GM23248 (cell line): ENCODE results near the gene PUM1. TPM values are rescaled to one million over a fixed set of nuclear protein-coding genes. Genes with fewer than 3 reads are reported as not detected.

Experiments used
- DNase-seq: peaks from one replicate; pipeline ENCODE4 v3.0.0-alpha.2; 2015
- H2AFZ ChIP-seq: fragments of 200-600 bp; sonication (generic); 2 replicates; pipeline ENCODE4 v1.6.1; 2016; ENCODE audit warnings: antibody characterized with exemption
- H3F3A ChIP-seq: fragments of 200-600 bp; sonication (generic); 2 replicates; pipeline ENCODE4 v1.6.1; 2016; ENCODE audit warnings: mild to moderate bottlenecking, antibody characterized with exemption, mixed run types; ENCODE audit not compliant: insufficient read depth
- H3K27ac ChIP-seq: fragments of 200-600 bp; sonication (generic); 2 replicates; pipeline ENCODE4 v1.5.1; 2016; ENCODE audit warnings: mild to moderate bottlenecking
- H3K27me3 ChIP-seq: fragments of 200-600 bp; sonication (generic); replicated peaks from 2 replicates; pipeline ENCODE4 v1.6.1; 2016; ENCODE audit warnings: mild to moderate bottlenecking; ENCODE audit not compliant: insufficient read depth
- H3K36me3 ChIP-seq: fragments of 200-600 bp; sonication (generic); 2 replicates; pipeline ENCODE4 v1.6.1; 2016; ENCODE audit warnings: low read depth, mild to moderate bottlenecking
- H3K4me1 ChIP-seq: fragments of 200-600 bp; sonication (generic); 2 replicates; pipeline ENCODE4 v1.6.1; 2016; ENCODE audit warnings: mild to moderate bottlenecking; ENCODE audit not compliant: insufficient read depth
- H3K4me2 ChIP-seq: fragments of 200-600 bp; sonication (generic); one replicate; pipeline ENCODE4 v1.6.1; 2016; ENCODE audit warnings: mild to moderate bottlenecking; ENCODE audit not compliant: unreplicated experiment
- H3K4me3 ChIP-seq: fragments of 200-600 bp; sonication (generic); 2 replicates; pipeline ENCODE4 v1.5.1; 2016; ENCODE audit warnings: mild to moderate bottlenecking
- H3K79me2 ChIP-seq: fragments of 200-600 bp; sonication (generic); 2 replicates; pipeline ENCODE4 v1.6.1; 2016; ENCODE audit warnings: mild to moderate bottlenecking; ENCODE audit not compliant: insufficient read depth
- H3K9ac ChIP-seq: fragments of 200-600 bp; sonication (generic); 2 replicates; pipeline ENCODE4 v1.6.1; 2016; ENCODE audit warnings: mild to moderate bottlenecking
- H3K9me2 ChIP-seq: fragments of 200-600 bp; sonication (generic); 2 replicates; pipeline ENCODE4 v1.6.1; 2016; ENCODE audit warnings: mixed run types, mild to moderate bottlenecking, moderate library complexity; ENCODE audit not compliant: insufficient read depth
- H3K9me3 ChIP-seq: fragments of 200-600 bp; sonication (generic); one replicate; pipeline ENCODE4 v1.6.1; 2017; ENCODE audit warnings: low read depth
- H4K20me1 ChIP-seq: fragments of 200-600 bp; sonication (generic); 2 replicates; pipeline ENCODE4 v1.6.0; 2016; ENCODE audit not compliant: insufficient read depth
- EZH2 ChIP-seq: fragments of 200-600 bp; sonication (generic); IDR thresholded peaks from 2 replicates; pipeline ENCODE4 v1.6.1; 2018; ENCODE audit warnings: antibody characterized with exemption, mild to moderate bottlenecking; ENCODE audit not compliant: insufficient read depth, poor library complexity, severe bottlenecking
- EZH2phosphoT487 ChIP-seq: fragments of 200-600 bp; sonication (generic); IDR thresholded peaks from 2 replicates; pipeline ENCODE4 v1.6.1; 2018; ENCODE audit warnings: antibody characterized with exemption, moderate library complexity, mild to moderate bottlenecking, low read depth; ENCODE audit not compliant: insufficient read depth
- WGBS, 2 experiments: methylation state at CpG; one replicate each; pipeline ENCODE4 v1.1.6; 2015 to 2017; ENCODE audit warnings: low lambda C conversion rate in 2 of 2, low coverage in 1 of 2; ENCODE audit errors: missing lambda C conversion rate in 2 of 2; 5-methylcytosine and 5-hydroxymethylcytosine counted together
- in situ Hi-C: fragments of 300-500 bp; cut with MboI; formaldehyde crosslinking; loops from 2 replicates; pipeline ENCODE4 v1.15.0; 2020
- polyA plus RNA-seq: library from polyadenylated mRNA; unstranded; fragments of >200 nt; fragmentation: Nextera tagmentation; extraction: Ambion mirVana; gene quantifications from 2 replicates; pipeline ENCODE4 v1.2.1, GENCODE V29; 2016
- total RNA-seq: library from RNA; depleted of rRNA; stranded (reverse); fragments of >200 nt; shearing (Covaris generic); gene quantifications from 2 replicates; pipeline ENCODE4 v1.2.3, GENCODE V29; 2014

The PUM1 gene
- total and polyA plus RNA-seq, 2 experiments from 2014 or later = 46.3 to 49.5 TPM

GRCh38 chr1:30903343-30904034 lies 162.0 kb downstream of the PUM1 start:
- Histone ChIP-seq H3K4me1 (no peaks in the 10 kb centered on the region), H3K9ac (no peak overlapping the region), H3K9me3 (no peaks in the 10 kb centered on the region), H3K79me2 (peaks cover 8% of the 10 kb centered on the region; the same call in 1 of the 2 replicates), H3K27me3 (no peaks in the 10 kb centered on the region), H3K36me3 (no peaks in the 10 kb centered on the region), H3F3A (no peaks in the 10 kb centered on the region), H3K9me2 (no peaks in the 10 kb centered on the region), H3K27ac (no peak overlapping the region), H4K20me1 (no peaks in the 10 kb centered on the region), H2AFZ (no peak overlapping the region), H3K4me2 (no peak overlapping the region), H3K4me3 (no peak overlapping the region)
- peak; percentile 19 for DNase-seq
- TF ChIP-seq EZH2phosphoT487 (no peak), EZH2 (no peak)
- WGBS, 2 experiments = 86 to 89% methylated on average over 8 of the region's 8 CpGs
- in situ Hi-C loops = no loop called here

- H2AFZ ChIP-seq = no peak overlapping the region
- TF ChIP-seq EZH2 = no peak
- H3K79me2 ChIP-seq = peaks cover 8% of the 10 kb centered on the region; the same call in 1 of the 2 replicates
- H3K4me3 ChIP-seq = no peak overlapping the region
- WGBS, 2 experiments = 75 to 76% methylated on average over 9 of the region's 9 CpGs
- no peak overlapping the region for H3K9ac ChIP-seq
- H3K9me3 ChIP-seq = no peaks in the 10 kb centered on the region
- H3F3A ChIP-seq = no peaks in the 10 kb centered on the region
- H3K9me2 ChIP-seq = no peaks in the 10 kb centered on the region
- no peak overlapping the region for H3K27ac ChIP-seq
- DNase-seq = no peak
- H3K36me3 ChIP-seq = no peaks in the 10 kb centered on the region
- in situ Hi-C loops = no loop called here
- H3K4me2 ChIP-seq = no peak overlapping the region
- H3K27me3 ChIP-seq = no peaks in the 10 kb centered on the region
- no peaks in the 10 kb centered on the region for H3K4me1 ChIP-seq
- H4K20me1 ChIP-seq = no peaks in the 10 kb centered on the region
These were observed 162.8 kb downstream of the PUM1 start for GRCh38 chr1:30902593-30903290.

GRCh38 chr1:30901798-30902581 lies 163.5 kb downstream of the PUM1 start:
- no peaks in the 10 kb centered on the region for H3K36me3 ChIP-seq
- H3K4me3 ChIP-seq = no peak overlapping the region
- peaks cover 8% of the 10 kb centered on the region; the same call in 1 of the 2 replicates for H3K79me2 ChIP-seq
- H3F3A ChIP-seq = no peaks in the 10 kb centered on the region
- no peak overlapping the region for H3K9ac ChIP-seq
- no peaks in the 10 kb centered on the region for H3K27me3 ChIP-seq
- H3K27ac ChIP-seq = no peak overlapping the region
- H3K9me3 ChIP-seq = no peaks in the 10 kb centered on the region
- in situ Hi-C loops = no loop called here
- no peak for TF ChIP-seq EZH2phosphoT487
- TF ChIP-seq EZH2 = no peak
- WGBS, 2 experiments = 84 to 86% methylated on average over 9 to 11 of the region's 11 CpGs
- no peak overlapping the region for H2AFZ ChIP-seq
- DNase-seq = no peak
- no peaks in the 10 kb centered on the region for H3K4me1 ChIP-seq
- H3K9me2 ChIP-seq = no peaks in the 10 kb centered on the region
- no peak overlapping the region for H3K4me2 ChIP-seq
- no peaks in the 10 kb centered on the region for H4K20me1 ChIP-seq

- TF ChIP-seq EZH2 = no peak
- TF ChIP-seq EZH2phosphoT487 = no peak
- Histone ChIP-seq H4K20me1 (no peaks in the 10 kb centered on the region), H3K36me3 (no peaks in the 10 kb centered on the region), H3K27me3 (no peaks in the 10 kb centered on the region), H3K79me2 (peaks cover 8% of the 10 kb centered on the region; the same call in 1 of the 2 replicates), H3K9me3 (no peaks in the 10 kb centered on the region), H3F3A (no peaks in the 10 kb centered on the region), H3K9me2 (no peaks in the 10 kb centered on the region), H3K27ac (no peak overlapping the region), H3K4me1 (no peaks in the 10 kb centered on the region), H3K4me2 (no peak overlapping the region), H3K4me3 (no peak overlapping the region), H3K9ac (no peak overlapping the region), H2AFZ (no peak overlapping the region)
- DNase-seq = no peak
- 80 to 90% methylated on average over 3 of the region's 3 CpGs for WGBS, 2 experiments
- in situ Hi-C loops = no loop called here
These were observed 164.5 kb downstream of the PUM1 start for GRCh38 chr1:30900931-30901560.
